Uterus (tissue), 4 donors: Measurements from ENCODE around the gene PPP2R5E. TPM values are rescaled to one million over a fixed set of nuclear protein-coding genes. Genes with fewer than 3 reads are reported as not detected.
"Not testable (repeated sequence)": the region's sequence is repeated elsewhere in the genome, so short reads cannot be mapped to it uniquely, and the experiment has no call there.

ENCODE experiments used
- DNase-seq, 2 donors: peaks; one replicate each; pipeline ENCODE4 v3.0.0-alpha.2; 2019 to 2020
- H3K27ac ChIP-seq, 2 donors: fragments of 200-600 bp; sonication (generic); 1 replicate in 1 of 2; 2 replicates in 1 of 2; pipeline ENCODE4 v1.5.1; 2016 to 2018
- H3K27me3 ChIP-seq, 2 donors: fragments of 200-600 bp; sonication (generic); one replicate each; pipeline ENCODE4 v1.5.1; 2018 to 2019; ENCODE audit warnings: control low read depth in 1 of 2
- H3K36me3 ChIP-seq, 2 donors: fragments of 200-600 bp; sonication (generic); one replicate each; pipeline ENCODE4 v1.5.1; 2019; ENCODE audit warnings: control low read depth in 1 of 2
- H3K4me1 ChIP-seq, 2 donors: fragments of 200-600 bp; sonication (generic); one replicate each; pipeline ENCODE4 v1.5.1; 2018 to 2019; ENCODE audit warnings: control low read depth in 1 of 2
- H3K4me3 ChIP-seq, 2 donors: fragments of 200-600 bp; sonication (generic); 1 replicate in 1 of 2; 2 replicates in 1 of 2; pipeline ENCODE4 v1.5.1; 2018 to 2019; ENCODE audit warnings: mild to moderate bottlenecking in 1 of 2
- H3K9me3 ChIP-seq, 2 donors: fragments of 200-600 bp; sonication (generic); one replicate each; pipeline ENCODE4 v1.5.1; 2019; ENCODE audit warnings: control low read depth in 1 of 2
- CTCF ChIP-seq, 4 experiments: fragments of 200-600 bp in 2 of 4; fragments of 450-650 bp in 2 of 4; sonication (generic) in 2 of 4; IDR thresholded peaks; one replicate each; pipeline ENCODE4 v1.5.1; 2016 to 2019; ENCODE audit warnings: antibody characterized with exemption in 4 of 4, mild to moderate bottlenecking in 2 of 4, moderate library complexity in 1 of 4
- POLR2A ChIP-seq, 2 donors: fragments of 450-650 bp; IDR thresholded peaks; one replicate each; pipeline ENCODE4 v1.6.1; 2016; ENCODE audit warnings: antibody characterized with exemption in 2 of 2, mild to moderate bottlenecking in 1 of 2, moderate library complexity in 1 of 2
- intact Hi-C: fragments of 100-400 bp; cut with DNase I; formaldehyde crosslinking; loops from one replicate; pipeline ENCODE4 v1.15.1; 2023; ENCODE audit warnings: low total_unique reads
- total RNA-seq, 4 donors: library from RNA; depleted of rRNA in 3 of 4; stranded (reverse); fragments of >200 nt in 3 of 4; gene quantifications; one replicate each; pipeline versions ENCODE4 v1.1.0 to v1.2.4, GENCODE V29; 2014 to 2023
- donor health status: DM: yes; HTN: yes; CAD: no.

PPP2R5E gene
- total RNA-seq, 4 donors from 2014 or later = 20.0 to 62.0 (median 42.3) TPM

- Histone ChIP-seq H3K27me3 (no peaks in the 10 kb centered on the region), H3K27ac (no peak overlapping the region), H3K36me3 (no peaks in the 10 kb centered on the region), H3K4me1 (no peaks in the 10 kb centered on the region), H3K9me3 (no peaks in the 10 kb centered on the region), H3K4me3 (no peak overlapping the region)
- intact Hi-C loops = no loop called here
- DNase-seq = no peak
- TF ChIP-seq POLR2A (IDR thresholded peaks at IDR 0.05) (no peak), CTCF (IDR thresholded peaks at IDR 0.05) (no peak)
Observed at GRCh38 chr14:63383776-63384367, 159.3 kb downstream of the PPP2R5E start.

DNA sequence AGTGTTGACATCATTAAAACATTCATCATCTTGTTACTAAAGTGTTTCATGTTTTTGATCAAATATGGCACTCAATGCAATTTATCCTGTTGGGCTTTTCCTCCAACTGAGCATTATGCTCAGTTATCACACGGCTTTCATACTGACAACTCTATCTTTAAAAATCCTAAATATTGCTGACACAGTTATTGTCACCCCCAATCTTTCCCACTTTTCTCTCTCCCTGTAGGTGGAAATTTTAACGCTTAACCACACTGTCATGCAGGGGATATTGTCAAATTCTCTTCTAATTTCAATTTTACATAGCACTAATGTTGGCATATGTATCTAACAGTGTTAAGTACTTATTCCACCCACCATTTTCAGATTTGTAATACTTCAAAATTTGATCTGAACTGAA, 164.7 kb downstream of the PPP2R5E start:
- intact Hi-C loops = no loop called here
- H3K27me3 ChIP-seq = no peaks in the 10 kb centered on the region
- H3K4me3 ChIP-seq = no peak overlapping the region
- TF ChIP-seq CTCF (IDR thresholded peaks at IDR 0.05) (no peak), POLR2A (IDR thresholded peaks at IDR 0.05) (no peak)
- H3K27ac ChIP-seq = no peak overlapping the region
- H3K36me3 ChIP-seq = no peaks in the 10 kb centered on the region
- DNase-seq = no peak
- no peaks in the 10 kb centered on the region for H3K4me1 ChIP-seq
- no peaks in the 10 kb centered on the region for H3K9me3 ChIP-seq

DNA sequence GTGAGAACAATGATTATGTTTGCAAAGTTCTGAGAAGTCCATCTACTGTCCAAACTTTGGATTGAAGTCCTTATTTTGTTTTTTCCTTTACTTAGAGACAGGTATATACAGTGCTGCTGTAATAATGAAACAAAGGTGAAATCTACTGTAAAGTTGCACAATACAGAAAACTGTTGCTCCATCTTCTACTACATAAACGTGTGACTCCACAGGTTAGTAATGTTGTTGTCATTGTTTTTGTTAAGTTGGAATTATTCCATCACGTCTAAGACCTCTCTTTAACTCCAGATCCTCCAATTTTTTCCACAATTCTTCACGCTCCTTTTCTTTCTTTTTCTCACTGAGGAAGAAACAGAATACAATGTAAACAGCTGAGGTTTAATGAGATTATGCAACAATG, 167.4 kb downstream of the PPP2R5E start:
- Histone ChIP-seq H3K4me3 (no peak overlapping the region), H3K9me3 (no peaks in the 10 kb centered on the region), H3K27ac (no peak overlapping the region), H3K36me3 (no peaks in the 10 kb centered on the region), H3K4me1 (no peaks in the 10 kb centered on the region), H3K27me3 (no peaks in the 10 kb centered on the region)
- DNase-seq = no peak
- no peak for TF ChIP-seq POLR2A (IDR thresholded peaks at IDR 0.05)
- no peak for TF ChIP-seq CTCF (IDR thresholded peaks at IDR 0.05)
- intact Hi-C loops = no loop called here

DNA sequence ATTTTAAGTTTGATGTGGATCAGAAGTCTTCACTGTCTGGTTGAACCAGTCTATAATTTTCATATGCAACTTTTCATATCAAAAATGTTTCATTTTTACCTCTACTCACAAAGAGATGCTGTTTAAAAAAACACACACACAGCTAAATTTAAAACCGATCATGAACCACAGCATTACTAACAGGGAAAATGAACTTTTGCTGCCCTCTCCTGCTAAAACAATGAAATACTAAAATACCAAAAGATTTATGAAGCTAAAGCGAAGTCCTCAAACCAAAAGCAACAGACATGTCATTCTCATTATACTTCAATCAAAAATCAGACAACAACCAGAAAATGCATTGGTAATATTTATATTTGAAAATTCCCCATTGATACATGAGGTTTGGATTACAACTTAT, 171.6 kb downstream of the PPP2R5E start:
- H3K27ac ChIP-seq, H3K36me3 ChIP-seq, H3K4me3 ChIP-seq, H3K27me3 ChIP-seq, DNase-seq, intact Hi-C loops, H3K9me3 ChIP-seq, H3K4me1 ChIP-seq: not testable (repeated sequence)

- Histone ChIP-seq H3K36me3 (no peaks in the 10 kb centered on the region), H3K4me1 (no peaks in the 10 kb centered on the region), H3K9me3 (no peaks in the 10 kb centered on the region), H3K4me3 (no peak overlapping the region), H3K27me3 (no peaks in the 10 kb centered on the region), H3K27ac (no peak overlapping the region)
- TF ChIP-seq CTCF (IDR thresholded peaks at IDR 0.05) = no peak
- no peak for TF ChIP-seq POLR2A (IDR thresholded peaks at IDR 0.05)
- no peak for DNase-seq
- intact Hi-C loops = no loop called here
Observed at GRCh38 chr14:63371033-63371432, 172.1 kb downstream of the PPP2R5E start.
